Esophagus mucosa (tissue), 1 donor: ENCODE data around the gene TATDN2. TPM values are rescaled to one million over a fixed set of nuclear protein-coding genes. Genes with fewer than 3 reads are reported as not detected.
"Not testable (repeated sequence)": the region's sequence is repeated elsewhere in the genome, so short reads cannot be mapped to it uniquely, and the experiment has no call there.

Experiments
- ATAC-seq: fragments of 200-7000 bp; cut with Tn5 transposase; one replicate; pipeline ENCODE4 v1.9.1; 2020
- total RNA-seq: library from RNA; stranded (reverse); gene quantifications from one replicate; pipeline ENCODE4 v1.2.4, GENCODE V29; 2023
- donor health status: DM: yes; HTN: yes; CAD: no.

TATDN2 gene
- total RNA-seq, 1 donor from 2014 or later, result 16.9 TPM

DNA sequence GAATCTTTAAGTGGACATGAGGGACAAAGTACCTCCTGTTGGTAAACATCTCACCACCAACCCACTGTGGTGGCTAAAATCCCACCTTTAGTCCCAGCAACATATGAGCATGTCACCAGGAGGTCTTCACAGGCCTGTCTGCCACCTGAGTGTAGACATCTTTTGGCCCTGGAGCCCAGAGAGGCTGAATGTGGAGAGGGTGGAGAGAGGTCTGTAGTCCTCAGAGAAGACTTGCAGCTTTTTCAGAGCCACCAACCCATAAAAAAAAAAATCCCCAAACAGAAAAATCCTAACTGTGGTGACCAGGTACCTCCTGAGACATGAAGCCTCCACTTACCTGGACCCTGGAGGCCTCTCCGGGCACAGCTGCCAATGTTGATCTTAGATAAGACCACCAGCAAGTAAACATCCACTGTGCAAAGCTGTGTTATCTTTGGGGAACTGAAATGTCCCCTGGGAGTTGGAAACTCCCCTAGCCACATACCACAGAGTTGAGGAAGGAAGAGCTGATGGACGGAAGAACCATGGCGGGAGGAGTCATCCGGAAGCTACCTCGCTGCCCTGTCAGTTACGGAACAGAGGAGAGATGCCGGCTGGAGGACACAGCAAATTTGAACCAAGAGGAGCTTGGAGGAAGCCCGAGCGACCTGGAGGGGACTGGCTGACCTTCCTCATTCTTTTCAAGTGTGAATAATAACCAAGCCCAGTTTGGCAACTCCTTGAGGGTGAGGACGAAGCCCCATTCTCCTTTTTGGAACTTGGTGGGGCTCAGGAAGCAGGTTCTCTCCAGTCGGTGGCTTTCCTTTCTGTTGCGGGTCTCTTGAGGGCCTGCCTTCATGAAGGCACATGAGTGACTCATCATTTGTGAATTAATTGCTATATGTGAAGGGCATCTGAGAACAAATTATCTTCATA, 44.5 kb downstream of the TATDN2 start, which contains the start of gene GHRL:
GHRL (minus strand) TSS at position 443 of the 915 bp plus-strand sequence. CDS start 2,767 bp downstream, outside the sequence.
- no peak for ATAC-seq

GRCh38 chr3:10294030-10294586, 45.8 kb downstream of the TATDN2 start:
- ATAC-seq, result no peak

DNA sequence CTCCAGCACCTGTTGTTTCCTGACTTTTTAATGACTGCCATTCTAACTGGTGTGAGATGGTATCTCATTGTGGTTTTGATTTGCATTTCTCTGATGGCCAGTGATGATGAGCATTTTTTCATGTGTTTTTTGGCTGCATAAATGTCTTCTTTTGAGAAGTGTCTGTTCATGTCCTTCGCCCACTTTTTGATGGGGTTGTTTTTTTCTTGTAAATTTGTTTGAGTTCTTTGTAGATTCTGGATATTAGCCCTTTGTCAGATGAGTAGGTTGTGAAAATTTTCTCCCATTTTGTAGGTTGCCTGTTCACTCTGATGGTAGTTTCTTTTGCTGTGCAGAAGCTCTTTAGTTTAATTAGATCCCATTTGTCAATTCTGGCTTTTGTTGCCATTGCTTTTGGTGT, 49.8 kb downstream of the TATDN2 start:
- not testable (repeated sequence) for ATAC-seq

DNA sequence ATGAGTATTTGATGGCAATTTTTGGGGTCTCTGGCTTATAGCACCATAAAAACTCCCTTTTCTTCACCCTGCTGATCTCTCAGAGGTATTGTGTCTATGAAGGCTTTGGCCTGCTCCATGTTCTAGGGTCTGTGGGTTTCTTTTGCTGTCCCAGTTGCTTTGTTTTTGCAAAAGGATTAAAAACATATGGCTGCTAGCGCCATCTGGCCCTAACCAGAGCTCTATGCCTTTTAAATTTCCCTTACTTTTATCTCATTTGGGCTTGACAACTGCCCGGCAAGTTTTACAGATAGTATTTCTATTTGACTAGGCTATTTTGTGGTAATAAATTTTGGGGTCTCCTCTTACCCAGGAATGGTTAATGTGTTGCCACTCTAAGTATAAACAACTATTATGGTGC, 50.9 kb downstream of the TATDN2 start:
- no peak for ATAC-seq

- ATAC-seq, result no peak
These were observed 51.4 kb downstream of the TATDN2 start for GRCh38 chr3:10299679-10300078.

DNA sequence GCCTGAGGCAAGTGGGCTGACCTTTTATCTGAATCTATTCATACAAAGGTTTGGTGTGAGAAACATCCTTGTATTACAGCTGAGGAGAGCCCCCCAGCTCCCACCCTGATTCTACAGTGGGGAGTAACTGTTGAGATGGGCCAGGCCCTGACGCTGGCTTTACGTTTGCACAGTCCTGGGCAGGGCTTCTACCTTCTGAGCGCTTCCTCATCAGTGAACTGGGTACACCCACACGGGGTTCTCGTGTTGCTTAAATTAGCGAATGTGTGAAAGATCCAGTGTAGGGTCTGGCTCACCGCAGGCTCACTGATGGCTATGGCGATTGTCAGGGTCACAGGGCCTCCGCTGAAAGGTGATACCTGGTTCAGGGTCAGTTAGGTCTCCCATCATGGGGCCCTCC, 51.8 kb downstream of the TATDN2 start:
- ATAC-seq, result no peak

DNA sequence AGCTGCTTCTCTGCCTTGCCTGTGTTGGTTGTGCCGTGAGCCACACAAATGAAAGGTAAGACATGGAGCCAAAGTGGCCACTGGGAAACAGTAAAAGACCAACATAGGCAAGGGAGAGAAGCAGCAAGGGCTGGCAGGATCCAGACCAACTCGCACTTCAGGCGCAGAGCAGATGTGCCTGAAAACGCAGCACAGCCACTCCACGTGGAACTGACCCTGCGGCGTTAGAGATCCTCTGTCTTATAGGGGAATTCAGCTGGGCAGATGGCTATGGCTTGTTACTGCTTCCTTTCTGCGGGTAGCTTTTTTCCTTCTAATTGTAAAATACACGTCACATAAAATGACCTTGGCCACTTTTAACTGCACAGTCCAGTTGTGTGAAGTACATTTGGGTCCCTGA, 54.8 kb downstream of the TATDN2 start:
- ATAC-seq, result no peak

- ATAC-seq, result no peak
These were observed 55.5 kb downstream of the TATDN2 start for GRCh38 chr3:10303785-10304184.

DNA sequence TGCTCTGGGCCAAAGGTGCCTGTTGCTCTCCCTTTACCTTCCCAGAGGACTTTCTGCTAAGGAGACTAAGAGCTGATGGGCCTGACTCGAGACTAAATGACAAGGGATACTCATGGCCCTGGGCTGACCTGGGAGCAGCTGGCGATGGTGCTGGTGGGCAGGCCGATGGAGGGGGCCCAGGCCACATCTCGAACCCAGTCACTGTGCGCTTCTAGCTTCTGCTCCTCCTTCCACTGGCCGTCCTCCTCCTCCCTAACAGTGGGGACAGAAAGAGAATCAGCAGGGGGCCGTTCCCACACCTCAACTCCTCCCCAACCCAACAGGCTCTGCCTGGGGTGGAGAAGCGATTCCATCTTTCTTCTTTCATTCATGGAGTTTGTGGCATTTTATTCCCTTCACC, 56.6 kb downstream of the TATDN2 start:
- ATAC-seq, result no peak

- peak; percentile 30 for ATAC-seq
These were observed 57.2 kb downstream of the TATDN2 start for GRCh38 chr3:10305331-10305902.

GRCh38 chr3:10306156-10306555, 57.9 kb downstream of the TATDN2 start:
- no peak for ATAC-seq

GRCh38 chr3:10308678-10309077, 60.4 kb downstream of the TATDN2 start:
- no peak for ATAC-seq

GRCh38 chr3:10309736-10310135, 61.5 kb downstream of the TATDN2 start:
- no peak for ATAC-seq

DNA sequence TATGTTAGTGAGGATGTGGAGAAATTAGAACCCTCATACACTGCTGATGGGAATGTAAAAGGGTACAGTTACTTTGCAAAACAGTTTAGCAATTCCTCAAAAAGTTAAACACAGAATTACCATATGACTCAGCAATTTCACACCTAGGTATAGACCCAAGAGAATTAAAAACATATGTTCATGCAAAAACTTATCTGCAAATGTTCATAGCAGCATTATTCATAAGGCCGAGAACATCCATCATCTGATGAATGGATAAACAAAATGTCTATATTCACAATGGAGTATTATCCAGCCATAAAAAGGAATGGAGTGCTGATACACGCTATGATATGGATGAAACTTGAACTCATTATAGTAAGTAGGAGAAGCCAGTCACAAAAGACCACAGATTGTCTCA, 62.3 kb downstream of the TATDN2 start:
- ATAC-seq, result no peak

GRCh38 chr3:10311710-10312109, 63.5 kb downstream of the TATDN2 start:
- ATAC-seq, result no peak

DNA sequence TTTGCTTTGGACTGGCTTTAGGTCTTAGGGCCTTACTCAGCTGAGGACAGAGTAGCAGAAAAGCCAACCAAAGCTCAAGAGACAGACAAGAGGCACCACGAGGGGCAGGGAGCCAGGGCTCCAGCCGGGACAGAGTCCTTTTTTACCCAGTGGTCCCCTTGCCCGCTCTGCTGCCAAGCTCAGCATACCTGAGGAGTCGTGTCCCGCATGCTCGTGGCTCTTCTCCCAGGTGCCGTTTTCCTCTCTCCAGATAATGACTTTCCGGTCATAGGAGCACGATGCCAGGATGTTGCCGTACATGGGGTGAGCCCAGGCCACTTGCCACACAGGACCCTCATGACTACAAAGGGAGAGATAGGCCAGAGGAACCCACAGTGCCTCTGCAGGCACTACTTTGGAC, 64.1 kb downstream of the TATDN2 start:
- ATAC-seq, result no peak

DNA sequence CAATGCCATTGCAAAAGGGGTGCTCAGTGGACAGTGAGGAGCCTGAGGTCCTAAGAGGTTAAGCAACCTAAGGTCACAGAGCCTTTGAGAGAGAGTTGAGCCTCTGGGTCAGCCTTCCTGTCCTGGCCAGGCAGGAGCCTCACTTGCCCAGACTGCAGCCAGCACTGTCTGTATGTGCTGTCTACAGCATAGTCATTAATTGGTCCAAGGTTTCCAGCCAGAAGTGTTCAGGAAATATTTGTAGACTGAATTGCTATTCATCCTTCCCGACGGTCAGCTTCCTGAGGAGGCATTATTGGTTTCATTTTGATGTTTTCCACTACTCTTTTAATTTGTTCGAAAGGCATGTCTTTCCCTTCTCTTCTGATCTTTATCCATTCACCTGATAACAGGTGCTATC, 64.6 kb downstream of the TATDN2 start:
- ATAC-seq, result no peak

- ATAC-seq, result no peak
These were observed 66.8 kb downstream of the TATDN2 start for GRCh38 chr3:10315101-10315500.

DNA sequence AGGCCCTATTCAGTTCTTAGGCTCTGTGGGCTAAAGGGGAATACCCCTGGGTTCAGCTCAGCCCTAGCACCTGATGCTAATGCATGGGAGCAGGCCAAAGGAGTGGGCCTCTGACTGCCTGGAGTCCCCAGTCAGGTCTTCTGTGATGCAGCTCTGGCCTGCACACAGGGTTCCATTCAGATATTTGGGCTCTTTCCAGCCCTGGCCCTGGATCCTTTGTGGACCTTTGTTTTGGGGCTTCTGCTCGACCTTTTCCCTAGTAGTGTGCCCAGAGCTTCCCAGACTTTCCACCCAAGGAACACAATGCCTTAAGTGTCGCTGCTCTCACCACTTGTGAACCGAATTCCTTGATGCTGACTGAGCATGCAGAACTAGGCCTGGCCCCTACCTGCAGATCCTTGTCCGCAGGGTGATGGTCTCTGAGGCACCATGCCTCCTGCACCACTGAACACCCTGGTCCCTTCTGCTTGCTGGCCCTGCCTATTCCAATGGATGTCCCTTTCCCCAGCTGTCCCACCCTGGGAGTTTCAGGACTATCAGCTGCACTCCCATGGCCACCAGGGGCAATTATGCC, 67.6 kb downstream of the TATDN2 start:
- ATAC-seq, result no peak

DNA sequence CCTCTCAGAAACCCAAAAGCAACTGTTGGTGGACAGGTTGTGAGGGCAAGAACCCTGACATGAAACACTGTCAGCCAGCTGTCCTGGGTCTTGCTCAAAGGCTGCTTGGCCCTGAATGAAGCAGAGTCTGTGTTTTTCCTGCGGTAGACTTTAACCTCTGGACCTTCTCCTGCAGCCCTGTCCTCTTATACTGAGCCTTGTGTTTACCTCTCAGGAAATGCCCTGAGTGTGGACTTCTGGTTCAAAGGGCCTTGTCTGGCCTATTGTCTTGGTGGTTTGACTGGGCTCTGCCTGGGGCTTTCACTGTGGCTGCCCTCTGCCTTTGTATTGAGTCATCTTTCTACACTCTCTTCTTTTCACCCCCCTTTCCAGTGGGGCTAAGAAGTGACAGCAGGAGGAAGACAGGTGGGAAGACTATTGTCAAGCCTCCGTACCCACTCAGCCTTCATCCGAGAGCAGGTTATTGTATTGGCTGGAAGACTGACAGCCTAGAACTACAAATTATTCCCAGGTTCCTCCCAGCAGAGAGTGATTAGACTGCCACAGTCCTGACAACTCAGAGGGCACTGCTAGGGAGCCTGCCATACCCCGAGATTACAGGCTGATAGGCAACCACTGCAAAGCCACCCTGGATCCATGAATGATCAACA, 69.2 kb downstream of the TATDN2 start:
- no peak for ATAC-seq

DNA sequence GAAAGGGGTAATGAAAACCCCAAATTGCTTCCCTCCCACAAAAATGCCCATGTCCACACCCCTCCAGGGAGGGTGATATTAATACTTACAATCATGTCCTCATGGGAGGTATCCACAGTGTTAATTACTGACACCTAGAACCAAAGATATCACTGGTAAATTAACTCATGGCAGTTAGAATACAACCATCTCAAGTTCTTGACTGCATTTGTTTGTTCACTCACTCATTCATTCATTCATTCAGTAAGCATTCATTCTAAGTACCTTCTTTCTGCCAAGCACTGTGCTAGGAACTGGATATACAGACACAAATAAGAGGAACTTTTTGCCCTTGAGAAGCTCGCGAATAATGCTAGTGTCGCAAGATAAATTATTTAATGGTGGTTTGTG, 69.7 kb downstream of the TATDN2 start:
- no peak for ATAC-seq

DNA sequence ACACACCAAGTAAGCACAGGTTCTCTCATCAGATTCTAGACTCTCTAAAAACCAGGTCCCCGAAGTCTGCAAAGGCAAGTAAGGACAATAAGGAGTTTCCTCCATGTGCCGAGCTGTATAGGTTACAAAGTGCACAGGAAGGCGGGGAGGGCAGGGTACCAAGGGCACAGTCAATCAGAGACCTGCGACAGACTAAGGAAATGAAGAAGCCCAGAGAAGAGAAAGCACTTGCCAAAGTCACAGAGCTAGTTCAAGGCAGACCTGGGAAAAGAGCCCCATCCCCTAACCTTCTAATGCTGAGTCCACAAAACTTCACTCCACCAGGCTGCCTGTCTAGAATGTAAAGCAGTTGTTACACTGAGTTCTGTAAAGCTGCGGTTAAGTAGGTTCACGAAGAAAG, 71.0 kb downstream of the TATDN2 start:
- ATAC-seq, result no peak

- no peak for ATAC-seq
These were observed 71.5 kb downstream of the TATDN2 start for GRCh38 chr3:10319804-10320203.
